Activated T-cell treated with anti-CD3 and anti-CD28 coated beads, Interleukin-2, amount 50 U/mL, for 24 hours (primary cell): ENCODE results near the gene HMX3.
A peak's percentile ranks its signal among the peaks of the same experiment; 100 is the strongest.

ENCODE experiments used
- DNase-seq: peaks from one replicate; pipeline ENCODE4 v3.0.0-alpha.2; 2020
- H3K27ac Mint-ChIP-seq: 2 replicates; pipeline ENCODE4 v1.8.0; 2020; ENCODE audit warnings: mild to moderate bottlenecking, mixed read lengths
- H3K27me3 Mint-ChIP-seq: 2 replicates; pipeline ENCODE4 v1.8.0; 2020; ENCODE audit warnings: mixed read lengths
- H3K36me3 Mint-ChIP-seq: 2 replicates; pipeline ENCODE4 v1.8.0; 2020; ENCODE audit warnings: low read depth, mixed read lengths
- H3K4me1 Mint-ChIP-seq: 2 replicates; pipeline ENCODE4 v1.8.0; 2020; ENCODE audit warnings: low read depth, mixed read lengths
- H3K4me3 Mint-ChIP-seq: 2 replicates; pipeline ENCODE4 v1.8.0; 2020; ENCODE audit warnings: mild to moderate bottlenecking, moderate library complexity, mixed read lengths
- H3K9me3 Mint-ChIP-seq: 2 replicates; pipeline ENCODE4 v1.8.0; 2020; ENCODE audit warnings: mixed read lengths

Gene HMX3

GRCh38 chr10:123140983-123141390 is 5.2 kb downstream of the HMX3 start:
- Mint-ChIP-seq H3K4me1 (peaks cover 72% of the 10 kb centered on the region), H3K27ac (no peak overlapping the region), H3K36me3 (no peaks in the 10 kb centered on the region), H3K9me3 (no peaks in the 10 kb centered on the region), H3K4me3 (no peak overlapping the region), H3K27me3 (peaks cover 95% of the 10 kb centered on the region)
- no peak for DNase-seq

DNA sequence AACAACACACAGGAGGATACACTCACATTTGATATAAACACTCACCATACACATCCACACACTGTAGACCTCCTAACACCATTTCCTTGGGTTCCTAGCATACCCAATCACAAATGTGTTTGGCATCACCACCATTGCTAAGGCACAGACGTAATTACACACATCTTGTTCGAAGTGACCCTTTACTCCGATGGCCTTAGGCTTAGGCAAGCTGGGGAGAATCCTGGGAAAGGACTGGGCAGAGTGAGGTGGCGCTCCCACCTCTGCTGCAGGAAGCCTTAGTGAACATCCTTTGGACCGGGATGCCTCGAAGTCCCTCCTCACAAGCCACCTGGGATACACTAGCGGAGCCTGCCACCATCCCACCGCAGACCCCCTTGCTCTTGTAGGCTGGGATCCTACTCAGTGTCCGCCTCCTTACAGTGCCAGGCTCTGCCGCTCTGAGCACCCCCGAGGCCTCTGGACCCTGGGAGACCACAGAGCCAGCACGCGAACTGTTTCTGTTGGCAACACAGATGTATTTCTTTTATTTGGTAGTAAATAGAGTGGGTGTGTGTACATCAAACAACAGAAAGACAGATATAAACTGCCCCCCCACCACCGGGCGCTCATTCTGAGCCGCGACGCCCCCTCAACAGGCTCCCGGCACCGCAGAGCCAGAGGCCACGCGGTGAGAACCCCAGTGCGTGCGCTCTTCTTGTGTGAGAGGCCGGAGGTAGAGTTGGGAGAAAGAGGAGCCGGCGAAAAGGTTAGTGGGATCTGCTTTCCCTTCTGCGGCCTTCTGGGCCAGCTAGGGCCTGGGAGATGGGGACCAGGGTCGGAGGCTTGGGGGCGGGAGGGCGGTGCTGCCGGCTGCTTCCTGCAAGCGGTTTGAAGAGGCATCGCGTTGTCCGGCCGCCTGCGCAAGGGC is 6.3 kb downstream of the HMX3 start:
- H3K9me3 Mint-ChIP-seq, result no peaks in the 10 kb centered on the region
- DNase-seq, result no peak
- H3K36me3 Mint-ChIP-seq, result no peaks in the 10 kb centered on the region
- H3K27ac Mint-ChIP-seq, result no peak overlapping the region
- H3K4me3 Mint-ChIP-seq, result no peak overlapping the region
- peaks cover 94% of the 10 kb centered on the region for H3K27me3 Mint-ChIP-seq
- peaks cover 72% of the 10 kb centered on the region for H3K4me1 Mint-ChIP-seq

DNA sequence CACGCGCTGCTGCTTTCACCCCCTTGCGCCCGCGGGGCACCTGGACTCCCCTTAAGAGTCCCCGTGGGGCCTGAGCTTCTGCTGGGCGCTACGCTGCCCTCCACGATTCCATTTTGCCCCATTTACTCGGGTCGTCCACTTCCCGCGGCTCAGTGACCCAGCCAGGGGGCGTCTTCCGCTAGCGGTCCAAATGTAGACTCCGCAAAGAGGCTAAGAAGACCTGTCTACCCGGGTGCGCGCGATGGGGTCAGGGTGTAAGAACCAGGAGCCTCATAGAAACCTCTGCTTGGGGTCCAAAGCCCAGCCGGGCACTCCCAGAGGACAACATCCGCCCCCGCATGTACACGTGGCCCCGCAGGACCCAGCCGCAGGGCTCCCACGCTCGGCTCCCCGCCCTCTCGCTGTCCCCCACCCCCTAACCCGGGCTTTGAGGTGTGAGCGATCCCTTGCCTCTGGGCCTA is 7.0 kb downstream of the HMX3 start:
- H3K4me1 Mint-ChIP-seq, result peaks cover 72% of the 10 kb centered on the region
- no peak overlapping the region for H3K27ac Mint-ChIP-seq
- DNase-seq, result no peak
- H3K36me3 Mint-ChIP-seq, result no peaks in the 10 kb centered on the region
- peaks cover 95% of the 10 kb centered on the region for H3K27me3 Mint-ChIP-seq
- H3K9me3 Mint-ChIP-seq, result no peaks in the 10 kb centered on the region
- no peak overlapping the region for H3K4me3 Mint-ChIP-seq

DNA sequence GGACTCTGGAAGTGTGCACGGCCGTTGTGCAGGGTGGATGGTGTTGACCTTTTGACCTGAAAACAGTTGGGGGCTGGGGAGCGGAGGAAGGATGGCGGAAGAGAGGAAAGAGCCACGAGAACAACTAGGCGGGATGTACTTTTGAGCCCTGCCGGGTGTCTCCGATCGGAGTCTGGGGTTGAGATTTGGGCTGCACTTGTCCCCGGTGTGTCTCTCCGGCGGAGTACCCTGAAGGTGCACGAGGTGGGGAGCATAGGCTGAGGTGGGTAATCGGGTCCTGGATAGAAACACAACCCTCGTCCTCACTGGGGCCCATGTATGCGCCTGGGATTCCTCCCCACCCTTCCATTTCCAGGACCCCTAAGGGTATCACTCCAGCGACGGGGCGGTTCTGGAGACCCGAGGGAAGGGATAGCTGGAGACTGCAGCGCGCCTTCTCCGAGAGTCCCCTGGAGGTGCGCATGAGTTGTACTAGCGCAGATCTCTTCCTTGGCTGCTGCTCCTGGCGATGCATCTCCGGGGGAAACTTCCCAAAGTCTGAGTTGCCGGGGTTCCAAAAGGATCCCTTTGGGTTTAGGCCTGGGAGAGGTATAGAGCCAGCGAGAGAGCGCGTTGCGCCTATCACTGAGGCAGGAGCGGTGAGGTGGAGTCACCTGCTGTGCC is 7.5 kb downstream of the HMX3 start:
- Mint-ChIP-seq H3K4me1 (peaks cover 70% of the 10 kb centered on the region), H3K9me3 (no peaks in the 10 kb centered on the region), H3K4me3 (peak overlapping the region; percentile 6), H3K27me3 (peaks cover 94% of the 10 kb centered on the region), H3K27ac (no peak overlapping the region), H3K36me3 (no peaks in the 10 kb centered on the region)
- DNase-seq, result peak; percentile 47

GRCh38 chr10:123143825-123144168 is 8.0 kb downstream of the HMX3 start:
- Mint-ChIP-seq H3K9me3 (no peaks in the 10 kb centered on the region), H3K27ac (no peak overlapping the region), H3K4me3 (no peak overlapping the region), H3K4me1 (peaks cover 70% of the 10 kb centered on the region), H3K36me3 (no peaks in the 10 kb centered on the region), H3K27me3 (peaks cover 92% of the 10 kb centered on the region)
- no peak for DNase-seq

DNA sequence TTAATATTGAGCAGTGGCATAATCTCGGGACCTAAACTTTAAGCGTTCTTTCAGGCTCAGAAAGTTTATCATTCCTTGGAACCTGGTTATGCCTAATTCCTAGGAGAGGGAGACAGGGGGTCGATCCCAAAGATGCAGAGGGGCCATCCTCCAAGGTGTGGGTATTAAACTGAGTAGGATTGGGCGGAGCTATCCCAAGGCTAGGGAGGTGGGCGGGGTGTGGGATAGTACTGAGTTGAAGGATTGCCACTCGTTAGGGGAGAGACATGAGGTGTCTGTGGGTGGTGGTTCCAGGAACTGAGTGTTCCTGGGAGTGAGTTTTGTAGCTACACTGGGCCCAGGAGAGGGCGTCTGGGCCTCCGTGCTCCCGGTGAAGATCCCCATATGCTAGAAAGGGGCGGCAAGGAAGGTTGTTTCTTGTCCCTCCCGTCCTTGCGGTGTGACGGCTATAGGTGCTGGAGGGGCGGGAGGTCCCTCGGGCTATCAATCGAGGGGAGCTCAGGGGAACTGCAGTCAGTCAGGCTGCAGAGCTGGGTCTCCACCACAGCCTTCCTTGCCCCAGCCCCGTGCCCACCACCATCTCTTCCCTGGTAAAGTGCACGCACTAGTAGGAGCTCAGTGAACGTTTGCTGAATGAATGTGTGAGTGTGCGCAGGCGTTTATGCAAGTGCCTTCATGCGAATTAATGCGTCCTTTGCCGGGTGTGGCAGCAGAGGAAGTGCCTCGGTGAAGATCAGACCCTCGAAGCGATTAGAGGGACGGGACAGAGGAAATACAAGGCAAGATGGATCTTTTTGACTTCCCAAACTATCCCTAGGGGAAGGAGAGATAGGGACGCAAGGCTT is 9.1 kb downstream of the HMX3 start:
- Mint-ChIP-seq H3K9me3 (no peaks in the 10 kb centered on the region), H3K4me3 (no peak overlapping the region), H3K4me1 (peaks cover 69% of the 10 kb centered on the region), H3K27me3 (peaks cover 88% of the 10 kb centered on the region), H3K36me3 (no peaks in the 10 kb centered on the region), H3K27ac (no peak overlapping the region)
- peak; percentile 50 for DNase-seq

DNA sequence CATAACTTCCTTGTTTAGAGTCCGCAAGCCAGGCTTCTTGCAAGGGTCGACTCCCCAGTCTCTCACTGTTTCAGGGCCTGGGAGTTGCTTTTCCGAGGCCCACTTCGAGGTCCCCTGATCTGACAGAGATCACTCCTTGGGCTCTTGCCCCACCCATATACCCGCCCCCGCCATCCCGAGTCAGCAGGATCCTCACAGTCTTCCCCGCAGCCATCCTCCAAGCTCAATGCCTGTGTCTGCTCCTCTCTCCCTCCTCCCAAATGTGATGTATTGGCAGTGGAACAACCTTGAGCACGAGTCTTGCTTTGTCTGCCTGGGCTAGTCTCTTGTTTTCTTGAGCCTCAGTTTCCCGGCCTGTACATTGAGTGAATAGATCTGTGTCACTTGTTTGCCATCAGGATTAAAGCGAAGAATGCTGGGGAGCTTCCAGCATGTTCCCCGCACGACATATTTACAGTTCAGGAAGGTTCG is 9.8 kb downstream of the HMX3 start:
- Mint-ChIP-seq H3K4me1 (peaks cover 70% of the 10 kb centered on the region), H3K4me3 (peak overlapping the region; percentile 13), H3K27me3 (peaks cover 88% of the 10 kb centered on the region), H3K36me3 (no peaks in the 10 kb centered on the region), H3K27ac (peak overlapping the region; percentile 10), H3K9me3 (no peaks in the 10 kb centered on the region)
- peak; percentile 44 for DNase-seq

- Mint-ChIP-seq H3K4me1 (peaks cover 75% of the 10 kb centered on the region), H3K27ac (peak overlapping the region; percentile 10)
These were observed 10.5 kb downstream of the HMX3 start for GRCh38 chr10:123146013-123146893.

DNA sequence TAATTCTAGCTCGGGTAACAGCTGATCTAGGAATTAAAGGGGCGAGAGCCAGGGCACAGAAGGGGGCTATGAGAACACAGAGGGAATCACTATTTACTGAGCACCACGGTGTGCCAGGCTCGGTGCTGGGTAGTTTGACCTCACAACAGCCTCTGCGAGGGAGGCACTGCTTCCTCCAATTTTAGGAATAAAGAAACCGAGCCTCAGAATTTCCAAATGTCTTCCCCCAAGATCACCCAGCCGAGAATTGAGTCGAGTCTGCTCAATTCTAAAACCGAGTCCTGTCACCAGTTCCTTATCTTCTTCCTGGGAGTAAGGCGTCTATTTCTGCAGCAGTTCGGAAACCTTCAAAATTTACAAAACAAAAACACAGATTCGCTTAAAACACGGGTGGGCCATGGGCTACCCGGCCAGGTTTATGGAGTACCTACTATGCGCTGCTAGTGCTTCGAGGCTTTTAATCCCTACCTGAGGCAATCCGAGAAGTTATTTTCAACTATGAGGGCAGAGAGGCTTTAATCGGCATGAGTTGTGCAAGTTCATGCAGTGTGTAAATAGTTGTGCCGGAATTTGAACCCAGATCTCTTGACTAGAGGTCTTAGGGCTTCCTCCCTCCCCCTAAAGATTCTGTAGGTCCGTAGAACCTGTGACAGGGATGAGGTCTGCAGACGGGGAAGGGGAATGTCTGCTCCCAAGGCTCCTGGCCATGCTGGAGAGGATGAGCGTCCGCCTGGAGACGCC is 11.3 kb downstream of the HMX3 start:
- peak overlapping the region; percentile 1 for H3K27ac Mint-ChIP-seq
- no peak overlapping the region for H3K4me3 Mint-ChIP-seq
- peaks cover 87% of the 10 kb centered on the region for H3K27me3 Mint-ChIP-seq
- no peaks in the 10 kb centered on the region for H3K36me3 Mint-ChIP-seq
- no peak for DNase-seq
- peaks cover 76% of the 10 kb centered on the region for H3K4me1 Mint-ChIP-seq
- H3K9me3 Mint-ChIP-seq, result no peaks in the 10 kb centered on the region

More at GRCh38 chr10:123146013-123146893, 10.5 kb downstream of the HMX3 start:
- peaks cover 88% of the 10 kb centered on the region for H3K27me3 Mint-ChIP-seq
- DNase-seq, result peak; percentile 47
- no peaks in the 10 kb centered on the region for H3K36me3 Mint-ChIP-seq
- H3K4me3 Mint-ChIP-seq, result peak overlapping the region; percentile 13
- H3K9me3 Mint-ChIP-seq, result no peaks in the 10 kb centered on the region

DNA sequence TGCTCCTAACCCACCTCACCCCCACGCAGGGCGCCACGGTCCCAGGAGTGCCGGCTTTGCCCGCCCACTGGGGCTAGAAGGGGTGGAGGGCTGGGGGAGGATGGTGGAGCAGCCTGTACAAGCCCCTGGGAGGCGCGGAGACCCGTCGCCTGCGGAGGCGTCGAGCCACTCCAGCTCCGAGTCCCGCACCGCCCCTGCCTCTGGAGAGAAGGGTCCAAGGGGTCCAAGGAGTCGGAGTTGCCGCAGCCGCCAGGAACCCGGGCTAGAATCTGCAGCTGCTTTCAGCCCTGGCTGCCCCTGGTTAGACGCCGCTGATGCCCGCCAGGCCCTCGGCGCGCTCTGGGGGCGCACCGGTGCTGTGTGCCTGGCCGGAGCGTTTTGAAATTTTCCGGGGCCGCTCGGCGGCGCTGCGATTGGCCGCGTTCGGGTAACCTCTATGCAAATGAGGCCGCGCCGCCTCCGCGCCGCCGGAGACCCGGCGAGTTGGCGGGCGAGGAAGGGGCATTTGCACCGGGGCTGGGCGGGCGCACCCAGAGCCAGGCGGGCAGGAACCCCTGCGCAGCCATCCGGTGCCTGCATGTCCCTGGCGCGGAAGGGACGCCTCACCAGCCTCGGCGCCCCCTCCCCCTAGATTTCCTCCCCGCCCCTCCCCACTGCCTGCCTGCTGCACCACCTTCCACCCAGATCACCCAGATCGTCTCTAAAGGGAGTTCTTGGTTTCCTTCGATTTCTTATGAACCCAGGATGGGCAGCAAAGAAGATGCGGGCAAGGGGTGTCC is 12.1 kb downstream of the HMX3 start, which contains the start of gene HMX2:
Gene HMX2, plus strand, starts transcription at position 502 of the 779 bp plus-strand sequence. Its CDS starts 243 bp downstream, at position 745.
- Mint-ChIP-seq H3K36me3 (no peaks in the 10 kb centered on the region), H3K4me1 (peaks cover 74% of the 10 kb centered on the region), H3K4me3 (peak within 1 kb of the TSS; percentile 42), H3K27me3 (peaks cover 84% of the 10 kb centered on the region), H3K9me3 (no peaks in the 10 kb centered on the region), H3K27ac (peak within 1 kb of the TSS; percentile 82)
- peak; percentile 65 for DNase-seq

GRCh38 chr10:123148414-123149161 is 12.8 kb downstream of the HMX3 start:
- Mint-ChIP-seq H3K4me1 (peaks cover 73% of the 10 kb centered on the region), H3K36me3 (no peaks in the 10 kb centered on the region), H3K27me3 (peaks cover 78% of the 10 kb centered on the region), H3K4me3 (peak overlapping the region; percentile 42), H3K27ac (peak overlapping the region; percentile 82), H3K9me3 (no peaks in the 10 kb centered on the region)
- DNase-seq, result peak; percentile 53

DNA sequence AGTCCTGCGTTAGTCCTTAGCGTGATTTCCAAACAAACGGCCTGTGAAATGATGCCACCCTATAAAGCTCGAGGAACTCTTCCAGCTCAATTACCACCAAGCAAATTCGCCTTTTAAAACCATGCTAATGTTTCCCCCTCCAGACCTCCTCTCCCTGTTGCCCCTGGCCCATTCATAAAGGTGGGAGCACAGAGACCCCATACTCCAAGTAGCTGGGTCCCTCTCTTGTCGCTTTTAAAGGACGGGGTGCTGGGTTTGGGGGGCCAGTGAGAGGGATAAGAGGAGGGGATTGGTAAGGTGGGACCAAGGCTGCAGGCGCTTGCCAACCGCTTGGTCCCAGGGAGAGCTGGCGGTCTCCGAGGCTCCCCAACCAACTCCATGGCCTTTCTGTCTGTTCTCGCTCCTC is 13.4 kb downstream of the HMX3 start:
- H3K27me3 Mint-ChIP-seq, result peaks cover 72% of the 10 kb centered on the region
- H3K4me1 Mint-ChIP-seq, result peaks cover 72% of the 10 kb centered on the region
- no peaks in the 10 kb centered on the region for H3K9me3 Mint-ChIP-seq
- DNase-seq, result no peak
- peaks cover under 1% of the 10 kb centered on the region for H3K36me3 Mint-ChIP-seq
- H3K27ac Mint-ChIP-seq, result peak overlapping the region; percentile 82
- H3K4me3 Mint-ChIP-seq, result peak overlapping the region; percentile 42
